ENCODE results near the gene OMP. TPM values are rescaled to one million over a fixed set of nuclear protein-coding genes. Genes with fewer than 3 reads are reported as not detected.

The OMP gene
- polyA plus RNA-seq, 3 donors, result not detected

Other genes starting within 250 kb of the OMP start
- 10 to 100 TPM in 1 of 3 donors, 1 to 10 TPM in 2; 3.4 to 12.7 (median 7.1) TPM for gene ACER3, start 241.9 kb upstream of the OMP start, polyA plus RNA-seq
- 1 to 10 TPM in 1 of 3 donors, under 1 TPM in 1, not detected in 1; 0.03 to 1.1 TPM for gene B3GNT6, start 68.4 kb upstream of the OMP start, polyA plus RNA-seq
- gene CAPN5, start 35.9 kb upstream of the OMP start, polyA plus RNA-seq, result 1 to 10 TPM; 1.2 to 8.5 (median 4.0) TPM
- gene MYO7A, start 25.4 kb downstream of the OMP start, polyA plus RNA-seq, result 1 to 10 TPM; 3.6 to 6.4 (median 6.4) TPM
- not detected for gene GDPD4, start 198.8 kb downstream of the OMP start, polyA plus RNA-seq